ENCODE results near the gene DOCK4.

DOCK4 gene

DNA sequence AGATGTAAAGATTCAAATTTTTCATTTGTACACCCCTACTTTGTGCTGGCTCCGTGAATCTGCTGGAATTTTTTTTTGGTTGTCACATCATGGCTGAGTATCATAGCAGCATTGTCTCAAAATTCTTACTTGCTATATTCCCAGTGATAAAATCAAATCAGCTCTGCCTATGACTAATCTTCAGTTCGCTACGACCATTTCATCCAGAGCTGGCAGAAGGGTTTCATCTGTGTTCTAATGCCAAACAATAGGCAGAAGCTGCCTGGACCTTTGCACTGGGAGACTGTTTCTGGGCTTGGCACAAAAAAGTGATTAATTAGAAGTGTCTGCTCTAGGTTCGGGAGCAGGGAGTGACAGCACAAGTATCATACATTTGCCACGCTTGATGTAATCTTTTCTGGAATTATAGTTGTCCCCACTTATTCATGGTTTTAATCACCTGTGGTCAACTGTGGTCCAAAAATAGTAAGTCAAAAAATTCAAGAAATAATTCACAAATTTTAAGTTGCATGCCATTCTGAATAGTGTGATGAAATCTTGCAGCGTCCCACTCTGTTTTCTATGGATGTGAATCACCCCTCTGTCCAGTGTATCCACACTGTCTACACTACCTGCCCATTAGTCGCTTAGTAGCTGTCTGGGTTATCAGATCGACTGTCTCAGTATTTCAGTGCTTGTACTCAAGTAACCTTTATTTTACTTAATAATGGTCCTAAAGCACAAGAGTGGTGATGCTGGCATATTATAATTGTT lies 523.4 kb downstream of the DOCK4 start:
- Histone ChIP-seq H3K4me3 (ENCODE audit: low read depth, low read length) (no peak overlapping the region), H3K9me3 (ENCODE audit: control insufficient read depth, insufficient read depth, low read depth, low read length) (no peaks in the 10 kb centered on the region), H3K4me1 (ENCODE audit: control insufficient read depth, insufficient read depth, low read length) (no peaks in the 10 kb centered on the region), H3K9ac (ENCODE audit: low read length) (no peak overlapping the region), H3K36me3 (ENCODE audit: control insufficient read depth, insufficient read depth, low read length) (no peaks in the 10 kb centered on the region), H3K27me3 (ENCODE audit: control insufficient read depth, insufficient read depth, low read length) (no peaks in the 10 kb centered on the region), H3K27ac (ENCODE audit: low read depth, low read length) (no peak overlapping the region)

DNA sequence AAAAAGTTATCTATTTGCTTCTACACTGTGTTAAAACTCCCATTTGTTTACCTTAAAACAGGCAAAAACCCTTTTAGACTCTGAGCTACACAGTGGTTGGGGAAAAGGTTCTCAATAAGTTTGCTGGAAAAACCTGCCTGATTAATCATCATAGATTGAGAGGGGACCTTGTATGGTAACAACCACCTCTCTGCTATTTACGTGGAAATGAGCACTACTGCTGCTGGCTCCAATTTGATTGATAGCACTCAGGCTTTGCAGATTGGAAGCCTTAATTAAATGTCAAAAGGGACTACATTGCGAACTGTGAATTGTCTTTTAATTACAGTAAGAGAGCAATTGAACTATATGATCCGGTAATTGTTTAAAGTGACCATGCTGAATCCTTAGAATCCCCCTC lies 525.0 kb downstream of the DOCK4 start:
- Histone ChIP-seq H3K9ac (ENCODE audit: low read length) (no peak overlapping the region), H3K36me3 (ENCODE audit: control insufficient read depth, insufficient read depth, low read length) (no peaks in the 10 kb centered on the region), H3K27ac (ENCODE audit: low read depth, low read length) (no peak overlapping the region), H3K9me3 (ENCODE audit: control insufficient read depth, insufficient read depth, low read depth, low read length) (no peaks in the 10 kb centered on the region), H3K4me1 (ENCODE audit: control insufficient read depth, insufficient read depth, low read length) (no peaks in the 10 kb centered on the region), H3K4me3 (ENCODE audit: low read depth, low read length) (no peak overlapping the region), H3K27me3 (ENCODE audit: control insufficient read depth, insufficient read depth, low read length) (no peaks in the 10 kb centered on the region)

DNA sequence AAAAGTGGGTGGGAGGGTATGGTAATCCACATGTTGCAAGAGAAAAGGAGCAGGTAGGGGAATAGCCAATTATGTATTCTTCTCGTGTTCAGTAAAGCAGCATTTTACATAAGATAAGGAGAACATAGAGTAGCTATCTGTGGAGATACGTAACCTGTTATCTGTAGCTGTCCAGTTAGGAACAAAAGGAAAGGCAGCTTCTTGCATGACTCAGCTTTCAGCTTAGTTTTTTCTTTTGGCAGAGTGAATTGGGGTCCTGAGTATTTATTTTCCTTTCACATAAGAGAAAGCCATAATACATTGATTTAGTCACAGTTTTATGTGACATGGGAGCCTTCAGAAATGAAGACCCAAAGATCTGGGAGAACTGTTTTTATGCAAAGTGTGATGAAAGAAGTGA lies 527.2 kb downstream of the DOCK4 start:
- Histone ChIP-seq H3K36me3 (ENCODE audit: control insufficient read depth, insufficient read depth, low read length) (no peaks in the 10 kb centered on the region), H3K27me3 (ENCODE audit: control insufficient read depth, insufficient read depth, low read length) (no peaks in the 10 kb centered on the region), H3K9ac (ENCODE audit: low read length) (no peak overlapping the region), H3K9me3 (ENCODE audit: control insufficient read depth, insufficient read depth, low read depth, low read length) (no peaks in the 10 kb centered on the region), H3K4me3 (ENCODE audit: low read depth, low read length) (no peak overlapping the region), H3K4me1 (ENCODE audit: control insufficient read depth, insufficient read depth, low read length) (no peaks in the 10 kb centered on the region), H3K27ac (ENCODE audit: low read depth, low read length) (no peak overlapping the region)

DNA sequence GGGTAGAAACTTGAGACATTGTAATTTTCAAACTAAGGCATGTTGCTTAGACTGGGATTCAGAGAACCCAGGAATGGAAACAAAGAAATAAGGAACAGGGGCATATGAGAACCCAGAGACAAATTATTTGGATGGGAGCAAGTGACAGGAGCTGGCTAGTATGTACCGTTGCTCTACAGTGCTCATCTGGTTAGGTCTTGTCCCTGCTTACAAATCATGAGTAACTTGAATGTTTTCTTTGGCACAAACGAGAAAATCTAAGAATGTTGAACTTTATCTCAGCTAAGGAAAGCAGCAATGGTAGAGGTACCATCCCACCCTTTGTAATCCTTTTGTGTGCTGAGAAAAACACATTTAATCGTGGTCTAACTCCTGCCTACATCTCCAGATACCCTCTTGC lies 527.9 kb downstream of the DOCK4 start:
- H3K27me3 ChIP-seq (ENCODE audit: control insufficient read depth, insufficient read depth, low read length) = no peaks in the 10 kb centered on the region
- H3K4me3 ChIP-seq (ENCODE audit: low read depth, low read length) = no peak overlapping the region
- no peaks in the 10 kb centered on the region for H3K9me3 ChIP-seq (ENCODE audit: control insufficient read depth, insufficient read depth, low read depth, low read length)
- H3K36me3 ChIP-seq (ENCODE audit: control insufficient read depth, insufficient read depth, low read length) = no peaks in the 10 kb centered on the region
- no peak overlapping the region for H3K9ac ChIP-seq (ENCODE audit: low read length)
- H3K4me1 ChIP-seq (ENCODE audit: control insufficient read depth, insufficient read depth, low read length) = no peaks in the 10 kb centered on the region
- H3K27ac ChIP-seq (ENCODE audit: low read depth, low read length) = no peak overlapping the region

DNA sequence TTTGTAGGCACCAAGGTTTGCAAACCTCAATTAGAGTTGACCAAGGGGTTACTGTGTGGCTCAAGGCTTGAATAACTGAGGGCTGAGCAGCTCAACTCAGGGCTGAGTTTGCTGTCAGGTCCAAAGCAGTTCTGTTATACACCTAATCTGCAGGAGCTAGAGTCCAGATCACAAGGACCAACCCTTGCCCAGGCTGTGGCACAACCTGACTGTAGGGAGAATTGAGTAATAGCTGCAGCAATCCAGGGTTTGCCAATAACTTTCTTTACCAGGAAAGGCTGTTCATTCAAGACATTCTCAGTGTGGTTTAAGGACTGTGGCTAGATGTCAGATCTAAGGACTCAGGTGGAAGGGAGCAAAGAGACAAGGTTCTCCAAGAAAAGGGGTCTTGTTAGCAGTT lies 528.4 kb downstream of the DOCK4 start:
- Histone ChIP-seq H3K4me1 (ENCODE audit: control insufficient read depth, insufficient read depth, low read length) (no peaks in the 10 kb centered on the region), H3K36me3 (ENCODE audit: control insufficient read depth, insufficient read depth, low read length) (no peaks in the 10 kb centered on the region), H3K9ac (ENCODE audit: low read length) (no peak overlapping the region), H3K9me3 (ENCODE audit: control insufficient read depth, insufficient read depth, low read depth, low read length) (no peaks in the 10 kb centered on the region), H3K4me3 (ENCODE audit: low read depth, low read length) (no peak overlapping the region), H3K27ac (ENCODE audit: low read depth, low read length) (no peak overlapping the region), H3K27me3 (ENCODE audit: control insufficient read depth, insufficient read depth, low read length) (no peaks in the 10 kb centered on the region)

DNA sequence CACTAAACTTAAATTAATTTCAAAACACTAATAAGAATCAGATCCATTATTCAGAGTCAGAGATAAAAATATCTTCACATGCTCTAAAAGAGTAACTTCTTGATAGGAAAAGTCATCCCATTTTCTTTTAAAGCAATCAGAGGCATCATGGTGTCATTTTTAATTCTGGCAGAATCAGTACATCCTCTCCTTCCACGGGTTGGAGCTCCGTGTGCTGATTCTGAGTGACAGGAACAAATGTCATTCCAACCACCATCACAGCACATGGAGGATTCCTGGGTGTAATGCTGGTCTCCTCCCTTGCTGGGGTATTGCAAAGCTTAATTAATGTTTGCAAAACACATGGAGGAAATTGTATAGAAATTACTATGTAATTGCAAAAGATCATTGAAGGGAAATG lies 529.4 kb downstream of the DOCK4 start:
- Histone ChIP-seq H3K4me1 (ENCODE audit: control insufficient read depth, insufficient read depth, low read length) (no peaks in the 10 kb centered on the region), H3K9ac (ENCODE audit: low read length) (no peak overlapping the region), H3K4me3 (ENCODE audit: low read depth, low read length) (no peak overlapping the region), H3K36me3 (ENCODE audit: control insufficient read depth, insufficient read depth, low read length) (no peaks in the 10 kb centered on the region), H3K27ac (ENCODE audit: low read depth, low read length) (no peak overlapping the region), H3K27me3 (ENCODE audit: control insufficient read depth, insufficient read depth, low read length) (no peaks in the 10 kb centered on the region), H3K9me3 (ENCODE audit: control insufficient read depth, insufficient read depth, low read depth, low read length) (no peaks in the 10 kb centered on the region)
